Ecto neural progenitor cell (in vitro differentiated cells): ENCODE measurements around the gene GGT5.
"Not testable (repeated sequence)": the region's sequence is repeated elsewhere in the genome, so short reads cannot be mapped to it uniquely, and the experiment has no call there.

Source experiments
- DNase-seq: peaks from one replicate; pipeline ENCODE4 v3.0.0-alpha.2; 2018; ENCODE audit warnings: low spot score

GGT5 gene

DNA sequence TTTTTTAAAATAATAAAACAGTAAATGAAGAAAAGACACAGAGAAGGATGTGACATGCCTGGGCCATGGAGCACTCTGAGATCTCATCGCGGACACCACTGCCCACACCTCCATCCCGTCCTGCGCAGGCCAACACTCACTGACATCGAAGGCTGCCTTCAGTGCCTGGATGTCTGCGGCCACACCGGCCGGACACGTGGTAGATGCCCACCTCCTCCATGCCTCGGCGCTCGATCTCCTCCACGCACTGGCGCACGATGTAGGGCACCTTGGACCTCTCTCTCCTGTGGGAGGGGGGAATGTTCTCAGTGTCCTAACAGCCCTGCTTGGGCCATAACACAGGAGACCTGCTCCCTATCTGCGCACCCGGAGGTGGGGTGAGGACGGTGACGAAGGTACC lies 18.6 kb upstream of the GGT5 start:
- DNase-seq, result not testable (repeated sequence)

DNA sequence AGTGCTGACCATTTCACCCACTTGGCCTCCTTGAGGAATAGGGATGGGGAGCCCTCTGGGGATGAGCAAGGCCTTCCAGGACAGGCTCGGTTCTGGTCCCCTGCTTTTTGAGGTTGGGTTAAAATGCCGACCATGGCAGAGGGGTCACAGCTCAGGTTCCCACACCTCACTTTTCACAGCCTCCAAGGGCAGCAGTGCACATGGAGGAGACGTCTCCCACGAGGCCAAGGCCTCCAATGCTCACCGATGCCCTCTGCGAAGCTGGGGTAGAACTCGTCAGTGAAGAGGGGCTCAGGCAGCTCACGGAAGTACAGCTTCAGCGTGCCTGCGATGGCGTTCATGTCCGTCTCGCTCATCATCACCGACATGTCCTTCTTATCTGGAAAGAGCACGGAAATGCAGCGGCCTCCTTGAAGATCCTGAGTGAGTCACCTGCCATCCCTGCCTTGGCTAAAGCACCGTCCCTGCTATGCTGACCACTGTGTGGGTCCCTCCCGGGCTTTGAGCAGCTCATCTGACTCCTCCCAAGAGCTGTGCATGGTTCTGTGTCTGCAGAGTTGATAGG lies 17.4 kb upstream of the GGT5 start:
- not testable (repeated sequence) for DNase-seq

DNA sequence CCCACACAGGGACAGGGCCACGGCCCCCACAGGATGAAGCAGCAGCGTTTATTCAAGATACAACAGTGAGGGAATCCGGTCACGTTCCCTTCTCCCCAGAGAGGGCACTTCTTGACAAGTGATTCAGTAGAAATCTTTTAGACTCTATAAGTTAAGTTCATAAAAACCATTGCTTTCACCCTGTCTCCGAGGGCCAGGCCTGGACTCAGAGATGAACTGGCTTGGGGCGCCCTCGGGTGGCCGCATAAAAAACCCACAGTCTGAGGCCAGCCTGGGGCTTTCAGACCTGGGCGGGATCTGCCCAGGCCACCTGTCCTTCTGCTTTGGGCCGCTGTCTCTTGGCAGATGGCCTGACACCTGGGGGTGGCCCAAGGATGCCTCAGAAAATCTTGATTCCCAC lies 14.6 kb upstream of the GGT5 start:
- peak; percentile 78 for DNase-seq

DNA sequence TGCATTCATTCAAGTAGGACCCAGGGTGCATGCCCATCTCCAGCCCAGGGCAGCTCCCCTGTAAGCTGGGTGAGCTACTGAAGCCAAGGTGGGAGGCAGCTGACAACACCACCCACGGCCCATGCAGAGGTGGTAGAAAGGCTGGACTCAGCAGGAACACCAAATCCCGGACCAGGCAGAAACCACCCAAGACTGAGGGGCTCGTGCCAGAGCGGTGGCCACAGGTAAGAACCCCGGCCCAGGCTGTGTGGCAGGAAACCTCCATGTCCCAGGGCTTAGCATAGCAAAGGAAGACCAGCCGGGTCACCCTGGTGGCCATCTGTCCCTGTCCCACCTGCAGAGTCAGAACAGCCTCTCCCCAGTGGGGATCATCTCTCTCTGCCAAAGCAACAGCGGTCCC lies 11.9 kb upstream of the GGT5 start:
- not testable (repeated sequence) for DNase-seq

DNA sequence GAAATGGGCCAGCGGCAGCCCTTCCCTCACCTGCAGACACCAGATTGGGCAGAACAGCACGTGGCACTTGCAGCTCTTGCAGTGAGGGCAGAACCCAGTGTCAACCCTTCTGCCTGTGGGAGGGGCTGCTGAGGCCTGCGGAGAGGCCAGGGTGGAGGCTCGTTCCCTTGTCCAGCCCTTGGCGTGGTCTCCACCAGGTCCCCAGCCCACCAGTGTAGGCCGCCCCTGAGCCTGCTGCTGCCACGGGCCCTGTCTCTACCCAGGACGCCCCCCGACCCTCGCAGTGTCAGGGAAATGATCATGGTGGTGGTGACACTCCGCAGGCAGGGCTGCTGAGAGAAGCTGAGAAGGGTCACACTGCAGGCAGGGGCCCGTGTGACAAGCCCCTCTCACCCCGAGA lies 11.3 kb upstream of the GGT5 start:
- not testable (repeated sequence) for DNase-seq

DNA sequence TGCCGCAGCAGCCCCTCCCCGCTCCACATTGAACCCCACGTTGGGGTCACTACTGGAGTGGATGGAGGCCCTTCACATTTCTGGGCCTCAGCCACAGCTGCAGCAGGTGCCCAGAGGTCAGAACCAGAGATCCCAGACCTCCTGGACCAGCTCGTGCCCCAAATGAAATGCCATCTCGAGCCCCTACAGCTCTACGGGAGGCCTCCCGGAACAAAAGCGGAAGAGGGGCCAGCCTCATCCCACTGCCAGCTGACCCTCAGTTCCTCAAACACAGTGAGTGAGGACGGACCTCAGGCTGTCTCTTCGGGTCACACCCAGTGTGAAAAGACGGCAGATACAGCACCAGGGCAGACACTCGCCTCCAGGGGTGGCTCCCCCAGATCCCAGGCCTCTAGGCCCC lies 8.2 kb upstream of the GGT5 start:
- DNase-seq, result not testable (repeated sequence)

DNA sequence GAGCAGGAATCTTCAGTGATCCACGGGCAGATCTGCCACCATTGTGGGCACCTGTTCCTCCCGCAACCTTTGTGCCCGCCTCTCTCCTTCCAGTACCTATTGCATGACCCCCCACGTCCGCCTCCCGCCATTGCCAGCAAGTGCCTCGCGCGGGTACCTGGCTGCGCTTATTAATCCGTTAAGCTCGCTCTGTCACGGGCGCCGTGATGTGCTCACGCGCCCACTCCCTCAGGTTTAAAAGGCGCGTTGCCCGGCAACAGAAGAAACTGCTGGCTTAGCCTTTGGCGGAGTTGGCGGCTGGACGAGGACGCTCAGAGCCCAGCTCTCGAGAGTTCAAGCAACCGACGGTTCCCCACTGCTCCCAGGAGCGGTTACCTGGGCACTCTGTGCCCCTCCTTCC lies 6.4 kb upstream of the GGT5 start:
- not testable (repeated sequence) for DNase-seq

DNA sequence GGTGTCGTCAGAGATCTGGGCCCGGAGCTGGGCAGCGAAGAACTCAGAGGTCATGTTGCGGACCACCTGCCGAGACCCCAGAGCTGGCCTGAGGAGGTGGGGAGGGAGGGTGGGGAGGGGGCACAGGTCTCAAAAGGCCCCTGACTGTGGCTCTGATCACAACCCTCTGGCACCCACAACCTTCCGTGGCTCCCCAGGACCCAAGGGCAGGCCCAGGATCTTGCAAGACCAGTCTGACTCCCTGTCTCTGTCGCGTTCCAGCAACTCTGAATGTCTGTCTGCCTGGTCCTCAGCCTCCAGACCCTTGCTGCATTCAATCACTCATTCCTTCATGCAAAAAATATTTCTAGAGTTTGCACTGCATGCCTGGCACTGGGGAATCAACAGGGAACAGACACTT lies 4.5 kb upstream of the GGT5 start:
- not testable (repeated sequence) for DNase-seq

DNA sequence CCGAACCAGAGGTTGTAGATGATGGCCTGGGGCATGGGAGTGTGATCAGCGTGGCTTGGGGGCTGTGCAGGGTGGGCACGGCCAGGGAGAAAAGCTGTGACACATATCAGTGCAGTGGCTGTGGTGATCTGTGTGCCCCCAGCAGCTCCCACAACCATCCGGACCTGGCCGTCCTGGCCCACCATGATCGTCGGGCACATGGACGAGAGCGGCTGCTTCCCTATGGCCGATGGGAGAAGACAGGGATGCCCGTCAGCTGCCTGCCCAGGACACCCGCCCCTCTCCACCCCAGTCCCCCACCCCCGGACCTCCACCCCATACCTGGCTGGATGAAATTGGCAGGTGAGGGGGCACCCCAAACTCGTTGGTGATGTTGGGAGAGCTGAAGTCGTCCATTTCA lies 3.7 kb upstream of the GGT5 start:
- DNase-seq, result not testable (repeated sequence)

DNA sequence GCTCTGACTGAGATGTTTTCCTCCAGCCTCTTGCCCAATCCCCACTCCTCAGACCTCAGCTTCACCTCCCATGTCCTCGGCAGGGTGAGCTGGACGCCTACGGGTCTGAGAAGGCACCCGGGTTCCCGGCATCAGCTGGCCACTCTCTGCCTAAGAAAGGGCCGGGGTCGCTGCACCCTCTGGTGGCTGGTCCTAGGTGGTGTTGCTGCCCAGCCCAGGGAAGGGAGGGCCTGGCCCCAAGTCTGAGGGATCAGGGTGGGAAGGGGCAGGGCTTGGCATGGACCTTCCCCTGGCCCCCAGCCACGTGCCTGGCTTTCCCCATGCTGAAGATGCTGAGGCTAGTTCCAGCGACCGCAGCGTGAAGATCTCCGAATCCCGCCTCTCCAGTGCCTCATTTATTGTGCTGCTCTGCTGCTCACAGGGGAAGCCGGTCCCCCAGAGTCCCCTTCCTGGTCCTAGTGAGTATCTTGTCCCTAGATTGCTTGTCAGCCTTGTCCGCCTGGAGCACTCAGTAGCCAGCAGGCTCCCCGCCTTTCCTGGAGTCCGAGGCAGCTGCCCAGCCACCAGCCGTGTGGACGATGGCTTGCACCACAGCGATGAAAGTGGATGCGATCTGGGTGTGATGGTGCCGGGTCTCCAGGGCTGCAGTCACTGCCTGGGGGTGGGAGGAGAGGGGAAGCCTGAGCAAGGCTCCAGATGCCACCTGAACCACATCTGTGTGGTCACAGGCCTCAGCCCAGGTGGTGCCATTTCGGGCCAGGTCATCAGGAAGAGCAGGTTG lies 2.9 kb upstream of the GGT5 start:
- peak; percentile 91 for DNase-seq

DNA sequence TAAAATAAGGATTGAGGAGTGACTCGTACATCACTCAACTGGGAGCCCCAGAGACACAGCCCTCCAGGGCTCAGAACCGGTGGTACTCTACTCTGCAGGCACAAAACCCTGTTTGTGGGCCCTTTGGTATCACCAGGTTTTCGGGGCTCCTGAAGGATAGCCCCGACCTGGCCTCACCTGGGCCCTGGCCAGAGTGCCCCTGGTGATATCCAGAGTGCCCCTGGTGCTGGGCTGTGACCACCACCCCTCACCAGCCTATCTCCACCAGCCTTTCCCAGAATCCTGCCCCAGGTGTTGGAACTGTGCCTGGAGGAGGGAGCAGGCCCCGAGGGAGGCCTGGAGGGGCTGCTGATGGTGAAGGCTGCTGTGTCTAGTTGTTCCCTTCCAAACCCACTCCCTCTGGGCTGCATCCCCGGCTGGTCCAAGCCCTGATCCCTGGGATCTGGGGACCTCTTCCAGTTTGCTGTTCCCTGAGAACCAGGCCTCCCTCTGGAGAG lies 2.2 kb upstream of the GGT5 start:
- no peak for DNase-seq

DNA sequence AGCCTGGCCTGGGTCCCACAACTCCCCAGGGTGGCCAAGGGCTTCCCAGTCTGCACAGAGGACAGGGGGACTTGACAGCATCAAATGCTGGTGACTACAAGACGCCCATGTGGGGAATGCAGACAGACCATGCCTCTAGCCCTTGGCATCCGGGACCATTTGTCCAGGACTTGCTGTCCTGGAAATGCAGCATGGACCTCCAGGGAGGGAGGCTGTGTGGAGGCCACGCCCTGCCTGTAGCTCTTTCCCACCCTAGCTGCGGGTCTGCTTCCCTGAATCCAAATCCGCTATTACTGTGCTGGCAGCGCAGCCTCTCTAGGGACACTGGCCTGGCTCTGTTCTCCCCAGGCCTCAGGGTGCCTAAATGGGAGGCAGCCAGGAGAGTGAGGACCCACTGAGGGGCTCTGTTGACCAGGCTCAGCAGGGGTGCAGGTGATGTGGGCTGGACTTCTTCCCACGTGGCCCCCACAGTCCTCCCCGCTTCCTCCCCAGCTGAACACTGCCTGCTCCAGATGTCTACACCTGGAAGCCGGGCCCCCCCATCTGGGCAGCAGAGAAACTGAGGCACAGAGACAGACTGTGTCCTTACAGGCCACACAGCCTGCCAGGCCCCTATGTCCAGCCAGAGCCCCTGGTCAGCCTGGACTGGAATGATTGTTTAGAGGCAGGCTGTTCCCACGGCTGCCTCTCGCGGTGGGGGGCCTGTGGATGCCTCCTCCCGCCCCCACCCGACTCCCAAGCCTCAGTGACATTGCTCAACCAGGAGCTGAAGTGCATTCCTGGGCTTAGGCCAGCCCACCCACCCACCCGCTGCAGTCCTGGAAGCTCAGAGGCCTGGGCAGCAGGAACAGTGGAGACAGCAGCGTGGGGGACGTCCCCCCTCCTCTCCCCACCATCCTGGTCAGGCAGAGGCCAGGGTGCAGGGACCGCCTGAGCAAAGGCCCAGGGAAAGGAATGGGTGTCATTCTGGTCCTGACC lies 991 bp upstream of the GGT5 start:
- not testable (repeated sequence) for DNase-seq

DNA sequence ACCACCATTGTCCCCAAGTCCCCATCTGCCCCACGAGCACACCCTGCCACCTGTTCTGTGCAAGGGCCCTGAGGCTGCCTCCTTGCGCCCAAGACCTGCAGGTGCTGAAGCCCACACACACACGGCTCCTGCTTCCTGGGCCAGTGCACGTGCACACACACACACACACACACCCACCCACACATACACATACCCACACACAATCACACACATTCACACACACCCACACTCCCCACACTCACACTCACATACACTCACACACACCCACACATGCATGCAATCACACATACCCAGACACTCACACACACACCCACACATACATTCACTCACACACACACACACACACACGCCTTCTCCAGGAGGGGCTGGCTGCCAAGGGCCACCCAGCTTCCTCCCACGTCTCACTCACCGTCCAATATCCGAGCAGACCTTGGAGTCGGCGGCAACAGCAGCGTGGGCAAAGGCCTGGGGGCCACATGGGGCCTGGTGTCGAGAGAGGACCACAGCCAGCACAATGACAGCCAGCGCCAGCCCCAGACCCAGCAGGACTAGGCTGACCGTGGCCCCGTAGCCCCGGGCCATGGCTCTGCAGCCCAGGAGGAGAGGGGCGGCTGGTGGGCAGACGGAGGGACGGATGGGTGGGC lies 616 bp downstream of the GGT5 start:
- DNase-seq, result no peak

DNA sequence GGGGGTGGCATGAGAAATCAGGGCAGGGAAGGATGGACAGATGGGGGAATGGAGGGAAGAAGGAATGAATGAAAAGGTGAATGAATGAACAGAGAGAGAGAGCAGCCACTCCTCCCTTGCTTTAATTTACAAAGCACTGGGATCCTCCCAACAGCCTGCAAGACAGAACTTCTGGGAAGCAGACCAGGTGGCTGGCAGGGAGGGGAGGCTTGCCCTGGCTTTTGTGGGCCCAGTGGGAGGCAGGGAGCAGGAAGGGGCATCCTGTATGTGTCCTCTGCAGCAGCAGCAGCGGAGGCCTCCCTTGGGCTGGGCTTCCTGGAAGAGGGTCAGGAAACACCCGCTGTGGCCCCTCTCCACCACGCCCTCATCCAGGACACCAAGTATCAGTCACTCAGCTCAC lies 1.5 kb downstream of the GGT5 start:
- DNase-seq, result not testable (repeated sequence)

DNA sequence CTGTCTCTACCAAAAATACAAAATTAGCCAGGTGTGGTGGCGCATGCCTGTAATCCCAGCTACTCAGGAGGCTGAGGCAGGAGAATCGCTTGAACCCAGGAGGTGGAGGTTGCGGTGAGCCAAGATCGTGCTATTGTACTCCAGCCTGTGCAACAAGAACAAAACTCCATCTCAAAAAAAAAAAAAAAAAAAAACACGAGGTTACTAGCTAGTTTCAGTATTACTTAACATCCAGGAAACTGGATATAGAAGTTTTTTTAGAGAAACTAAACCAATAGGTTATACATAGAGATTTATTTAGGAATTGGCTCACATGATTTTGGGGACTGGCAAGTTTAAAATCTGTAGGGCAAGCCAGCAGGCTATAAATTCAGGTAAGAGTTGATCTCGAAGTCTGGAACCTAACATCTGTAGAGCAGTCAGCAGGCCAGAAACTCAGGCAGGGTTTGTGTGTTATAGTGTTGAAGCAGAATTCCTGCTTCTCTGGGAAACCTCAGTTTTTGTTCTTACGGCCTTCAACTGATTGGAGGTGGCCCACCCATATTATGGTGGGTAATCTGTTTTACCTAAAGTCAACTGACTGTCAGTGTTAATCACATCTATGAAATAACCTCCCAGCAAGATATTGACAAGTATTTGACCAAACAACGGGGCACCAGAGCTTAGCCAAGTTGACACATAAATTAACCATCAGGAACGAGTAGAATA lies 3.7 kb downstream of the GGT5 start:
- DNase-seq, result not testable (repeated sequence)

DNA sequence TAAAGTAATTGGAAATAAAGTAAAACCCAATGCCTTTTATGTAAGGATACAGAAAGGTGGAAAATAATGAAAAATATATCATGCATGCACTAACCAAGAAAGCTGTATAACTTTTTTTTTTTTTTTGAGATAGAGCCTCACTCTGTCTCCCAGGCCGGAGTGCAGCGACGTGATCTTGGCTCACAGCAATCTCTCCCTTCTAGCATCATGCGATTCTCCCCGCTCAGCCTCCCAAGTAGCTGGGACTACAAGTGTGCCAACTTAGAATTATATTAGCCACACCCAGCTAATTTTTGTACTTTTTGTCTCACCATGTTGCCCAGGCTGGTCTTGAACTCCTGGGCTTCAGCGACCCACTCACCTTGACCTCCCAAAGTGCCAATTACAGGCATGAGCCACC lies 4.5 kb downstream of the GGT5 start:
- DNase-seq, result no peak

DNA sequence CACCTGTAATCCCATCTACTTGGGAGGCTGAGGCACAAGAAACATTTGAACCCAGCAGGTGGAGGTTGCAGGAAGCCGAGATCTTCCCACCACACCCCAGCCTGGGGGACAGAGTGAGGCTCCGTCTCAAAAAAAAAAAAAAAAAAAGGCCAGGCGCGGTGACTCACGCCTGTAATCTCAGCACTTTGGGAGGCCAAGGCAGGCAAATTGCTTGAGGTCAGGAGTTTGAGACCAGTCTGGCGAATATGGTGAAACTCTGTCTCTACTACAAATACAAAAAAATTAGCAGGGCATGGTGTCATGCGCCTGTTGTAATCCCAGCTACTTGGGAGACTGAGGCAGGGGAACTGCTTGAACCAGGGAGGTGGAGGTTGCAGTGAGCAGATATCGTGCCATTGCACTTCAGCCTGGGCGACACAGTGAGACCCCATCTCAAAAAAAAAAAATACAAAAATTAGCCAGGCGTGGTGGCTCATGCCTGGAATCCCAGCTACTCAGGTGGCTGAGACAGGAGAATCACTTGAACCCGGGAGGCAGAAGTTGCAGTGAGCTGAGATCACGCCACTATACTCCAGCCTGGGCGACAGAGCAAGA lies 6.7 kb downstream of the GGT5 start:
- DNase-seq, result not testable (repeated sequence)

DNA sequence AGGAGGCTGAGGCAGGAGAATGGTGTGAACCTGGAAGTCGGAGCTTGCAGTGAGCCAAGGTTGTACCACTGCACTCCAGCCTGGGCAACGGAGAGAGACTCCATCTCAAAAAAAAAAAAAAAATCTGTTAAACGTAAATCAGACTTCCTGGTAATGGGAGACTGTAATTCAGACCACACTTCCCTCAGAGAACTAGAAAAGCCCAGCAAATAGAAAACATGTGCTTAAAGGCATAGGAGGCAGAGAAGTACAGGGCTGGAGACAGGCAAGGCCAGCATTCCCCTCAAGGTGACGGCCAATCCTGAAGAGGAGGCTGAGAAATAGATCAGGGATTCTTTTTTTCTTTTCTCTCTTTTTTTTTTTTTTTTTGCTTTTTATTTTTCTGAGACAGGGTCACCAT lies 8.2 kb downstream of the GGT5 start:
- no peak for DNase-seq

DNA sequence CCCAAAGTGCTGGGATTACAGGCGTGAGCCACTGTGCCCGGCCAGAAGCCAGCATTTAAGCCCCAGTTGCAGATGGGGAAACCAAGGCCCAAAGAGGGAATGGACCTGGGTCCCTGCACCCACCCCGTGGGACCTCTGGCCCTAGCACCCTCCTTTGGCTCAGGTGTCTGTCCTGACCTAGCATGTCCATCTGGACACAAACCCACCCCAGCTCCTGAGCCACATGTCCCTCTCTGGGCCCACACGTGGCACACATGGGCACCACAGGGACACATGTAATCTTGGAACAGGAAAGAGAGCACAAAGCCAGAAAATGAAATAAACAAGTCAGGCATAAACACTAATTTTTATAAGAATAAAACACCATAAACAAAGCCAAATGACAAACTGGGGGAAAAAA lies 9.6 kb downstream of the GGT5 start:
- no peak for DNase-seq

DNA sequence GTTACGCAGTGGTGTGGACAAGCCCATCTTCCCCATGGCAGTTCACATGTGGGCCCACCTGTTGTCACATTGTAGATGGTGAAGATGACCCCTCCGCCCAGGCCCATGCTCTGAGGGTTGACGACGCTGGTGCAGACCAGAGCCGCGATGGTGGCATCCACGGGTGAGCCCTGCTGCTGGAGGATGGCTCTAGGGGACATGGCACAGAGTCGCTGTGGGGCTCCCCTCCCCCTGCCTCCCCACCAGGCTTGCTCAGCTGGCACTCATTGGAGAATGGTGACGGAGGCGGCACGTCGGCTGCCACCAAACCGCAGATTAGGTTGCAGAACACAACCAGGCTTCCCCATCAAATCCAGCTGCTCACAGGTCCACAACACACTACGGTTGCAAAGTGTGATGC lies 11.1 kb downstream of the GGT5 start:
- no peak for DNase-seq

DNA sequence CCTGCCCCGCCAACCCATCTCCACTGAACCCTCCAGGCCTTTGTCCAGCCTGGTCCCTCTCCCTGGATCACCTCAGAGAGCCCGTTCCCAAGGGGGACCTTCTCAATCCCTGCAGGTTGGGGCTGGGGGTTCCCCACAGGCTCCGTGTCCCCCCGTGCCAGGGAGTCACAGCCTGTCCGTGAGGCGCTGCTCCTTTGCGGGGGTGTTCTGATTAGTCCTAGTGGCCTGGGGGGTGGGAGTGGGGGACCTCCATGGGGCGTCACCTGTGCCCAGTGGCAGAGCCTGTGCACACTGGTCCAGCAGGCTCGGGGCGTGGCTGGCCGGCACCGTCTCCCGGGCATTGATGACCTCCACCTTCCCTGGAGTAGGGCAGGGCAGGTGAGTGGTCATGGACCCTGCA lies 11.6 kb downstream of the GGT5 start:
- no peak for DNase-seq
